AG09319 (cell line): ENCODE results near the gene SBF1.
"Not testable (repeated sequence)": the region's sequence is repeated elsewhere in the genome, so short reads cannot be mapped to it uniquely, and the experiment has no call there.

Experiments used
- DNase-seq: peaks from one replicate; pipeline ENCODE4 v3.0.0-alpha.2; 2010; ENCODE audit warnings: low read depth; ENCODE audit errors: extremely low read depth
- CTCF ChIP-seq: IDR thresholded peaks from 2 replicates; pipeline ENCODE4 v1.5.1; 2011; ENCODE audit warnings: low read depth, mild to moderate bottlenecking, inconsistent platforms, low read length, moderate library complexity

The SBF1 gene

DNA sequence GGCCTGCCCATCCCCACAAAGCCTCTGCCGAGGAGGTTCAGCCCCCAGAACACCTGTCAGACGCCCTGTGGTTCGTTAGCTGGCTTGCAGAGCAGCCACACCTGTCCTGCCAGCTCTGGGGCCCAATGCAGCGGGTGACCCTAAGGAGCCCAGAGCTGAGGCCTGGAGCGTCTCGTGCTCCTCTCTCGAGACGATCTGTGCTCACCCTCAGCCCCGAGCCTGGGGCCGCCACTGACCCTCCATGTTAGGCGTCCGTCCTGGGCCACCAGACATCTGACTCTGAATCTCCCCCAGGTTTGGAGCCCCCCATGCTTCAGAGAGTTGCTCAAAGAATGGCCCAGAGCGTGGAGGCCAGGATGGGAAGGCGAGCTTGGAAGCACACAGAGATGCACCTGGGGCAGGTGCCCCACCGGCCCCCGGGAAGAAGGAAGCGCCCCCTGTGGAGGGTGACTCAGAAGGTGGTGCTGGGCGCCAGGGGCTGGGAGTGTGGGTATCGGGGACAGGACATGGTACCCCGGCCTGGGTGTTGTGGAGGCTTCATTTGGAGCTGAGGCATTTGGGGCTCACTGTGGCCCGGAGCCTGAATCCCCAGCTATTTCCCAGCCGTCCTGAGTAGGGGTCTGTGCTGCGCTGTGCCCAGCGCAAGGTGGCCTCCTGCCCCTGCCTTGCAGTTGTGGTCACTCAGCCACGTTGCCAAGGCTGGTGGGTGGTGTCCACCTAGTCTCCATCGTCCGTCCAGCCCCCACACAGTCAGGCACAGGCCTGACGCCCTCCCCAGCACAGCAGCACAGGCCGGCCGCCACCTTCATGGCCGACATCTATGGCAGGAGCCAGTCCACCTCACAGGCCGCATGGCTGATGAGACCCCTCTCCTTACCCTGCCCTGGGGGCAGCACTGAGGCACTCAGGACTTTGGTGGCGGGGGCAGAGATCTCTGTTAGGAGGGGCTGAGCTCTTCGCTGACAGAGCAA, 36.2 kb downstream of the SBF1 start:
- DNase-seq, result no peak
- no peak for TF ChIP-seq CTCF

GRCh38 chr22:50437511-50438304, 37.1 kb downstream of the SBF1 start:
- no peak for DNase-seq
- TF ChIP-seq CTCF, result no peak

GRCh38 chr22:50436841-50437341, 37.9 kb downstream of the SBF1 start:
- no peak for TF ChIP-seq CTCF
- DNase-seq, result no peak

GRCh38 chr22:50436015-50436830, 38.6 kb downstream of the SBF1 start:
- TF ChIP-seq CTCF, result no peak
- no peak for DNase-seq

GRCh38 chr22:50435291-50436014, 39.4 kb downstream of the SBF1 start:
- TF ChIP-seq CTCF, result no peak

GRCh38 chr22:50434849-50435248, 40.0 kb downstream of the SBF1 start:
- TF ChIP-seq CTCF, result no peak
- no peak for DNase-seq

More at GRCh38 chr22:50435291-50436014, 39.4 kb downstream of the SBF1 start:
- no peak for DNase-seq

DNA sequence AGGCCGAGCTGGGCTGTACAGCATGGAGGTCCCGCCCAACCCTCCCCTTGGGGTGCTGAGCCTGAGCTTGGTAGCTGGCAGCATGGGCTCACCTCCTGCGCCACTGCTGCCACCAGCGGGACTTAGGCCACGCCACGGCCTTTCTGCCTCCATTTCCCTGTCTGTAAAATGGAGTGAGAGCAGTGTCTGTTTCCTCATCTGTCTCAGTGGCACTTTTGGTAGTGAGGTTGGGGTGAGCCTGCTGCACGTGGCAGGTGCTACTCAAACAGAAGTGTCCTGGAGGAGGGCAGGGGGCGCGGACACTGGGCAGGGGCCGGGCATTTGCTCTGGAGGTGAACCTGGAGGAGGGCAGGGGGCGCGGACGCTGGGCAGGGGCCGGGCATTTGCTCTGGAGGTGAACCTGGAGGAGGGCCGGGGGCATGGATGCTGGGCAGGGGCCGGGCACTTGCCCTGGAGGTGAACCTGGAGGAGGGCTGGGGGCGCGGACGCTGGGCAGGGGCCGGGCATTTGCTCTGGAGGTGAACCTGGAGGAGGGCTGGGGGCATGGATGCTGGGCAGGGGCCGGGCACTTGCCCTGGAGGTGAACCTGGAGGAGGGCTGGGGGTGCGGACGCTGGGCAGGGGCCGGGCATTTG, 41.8 kb downstream of the SBF1 start:
- DNase-seq, result not testable (repeated sequence)
